Stimulated activated CD4-positive, alpha-beta T cell treated with anti-CD3 and anti-CD28 coated beads, Interleukin-2, amount 100 ng/mL, for 4 hours (primary cell): ENCODE results near the gene DLL3.

ENCODE experiments used
- DNase-seq: peaks from one replicate; pipeline ENCODE4 v3.0.0-alpha.2; 2020; ENCODE audit warnings: low read depth

The DLL3 gene

DNA sequence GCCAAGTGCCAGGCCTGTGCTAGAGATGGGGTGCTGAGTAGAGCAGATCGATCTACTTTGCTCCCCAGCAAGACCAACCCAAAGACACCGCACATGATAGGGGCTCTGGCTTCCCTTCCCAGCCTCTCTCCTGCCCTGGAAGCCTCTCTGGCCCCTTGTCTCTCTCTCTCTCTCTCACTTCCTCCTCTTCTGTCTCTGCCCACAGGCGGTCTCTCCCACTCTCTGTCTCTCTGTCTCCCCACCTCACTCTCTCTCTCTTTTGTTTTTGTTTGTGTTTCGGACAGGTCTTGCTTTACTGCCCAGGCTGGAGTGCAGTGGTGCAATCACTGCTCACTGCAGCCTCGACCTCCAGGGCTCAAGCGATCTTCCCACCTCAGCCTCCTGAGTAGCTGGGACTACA is 17.5 kb downstream of the DLL3 start:
- DNase-seq = no peak

DNA sequence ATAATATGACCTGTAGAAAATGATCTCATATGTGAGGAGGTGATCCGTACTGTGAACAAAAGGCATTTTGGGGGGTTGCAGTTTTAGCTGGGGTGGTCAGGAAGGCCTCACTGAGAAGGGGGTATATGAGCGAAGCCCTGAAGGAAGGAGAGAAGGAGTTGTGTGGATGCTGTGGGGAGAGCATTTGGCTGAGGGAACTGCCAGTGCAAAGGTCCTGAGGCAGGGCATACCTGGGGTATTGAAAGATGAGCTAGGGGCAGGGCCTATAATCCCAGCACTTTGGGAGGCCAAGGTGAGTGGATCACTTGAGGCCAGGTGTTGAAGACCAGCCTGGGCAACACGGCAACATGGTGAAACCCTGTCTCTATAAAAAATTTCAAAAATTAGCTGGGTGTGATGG is 18.7 kb downstream of the DLL3 start:
- no peak for DNase-seq

DNA sequence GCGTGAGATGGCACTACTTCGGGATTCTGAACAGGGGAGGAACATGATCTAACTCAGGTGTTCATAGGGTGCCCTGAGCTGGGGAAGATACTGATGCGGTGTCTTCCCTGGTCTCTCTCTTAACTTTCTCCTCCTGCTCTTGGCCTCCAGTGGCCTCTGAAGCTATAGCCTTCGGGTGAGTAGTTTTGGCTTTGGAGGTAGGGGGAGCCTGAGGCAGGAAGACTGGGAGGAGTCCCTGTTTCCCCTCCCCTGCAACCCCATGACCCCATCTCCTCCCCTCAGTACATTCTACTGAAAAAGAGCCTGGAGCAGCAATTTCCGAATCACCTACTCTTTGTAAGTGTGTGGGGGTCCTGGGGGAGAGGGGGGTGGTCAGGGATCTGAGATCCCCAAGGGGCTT is 19.7 kb downstream of the DLL3 start:
- DNase-seq = no peak

DNA sequence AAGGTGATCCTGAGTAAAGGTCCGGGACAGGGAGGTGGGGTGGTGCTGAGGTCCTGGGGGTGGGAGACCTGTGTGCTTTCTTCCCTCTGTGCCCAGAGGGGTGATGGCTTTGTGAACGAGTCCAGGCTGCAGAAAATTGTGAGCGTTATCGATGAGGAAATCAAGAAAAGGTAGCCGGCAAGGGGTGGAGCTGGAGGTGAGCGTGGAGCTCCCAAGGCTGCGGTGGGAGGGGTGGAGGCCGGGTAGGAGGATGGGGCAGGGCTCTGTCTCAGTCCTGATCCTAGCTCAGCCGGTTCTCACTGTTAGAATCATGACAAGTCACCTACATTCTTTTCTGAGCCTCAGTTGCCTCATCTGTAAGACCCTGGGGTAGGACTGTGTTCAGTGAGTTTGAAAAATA is 20.2 kb downstream of the DLL3 start:
- DNase-seq = no peak

DNA sequence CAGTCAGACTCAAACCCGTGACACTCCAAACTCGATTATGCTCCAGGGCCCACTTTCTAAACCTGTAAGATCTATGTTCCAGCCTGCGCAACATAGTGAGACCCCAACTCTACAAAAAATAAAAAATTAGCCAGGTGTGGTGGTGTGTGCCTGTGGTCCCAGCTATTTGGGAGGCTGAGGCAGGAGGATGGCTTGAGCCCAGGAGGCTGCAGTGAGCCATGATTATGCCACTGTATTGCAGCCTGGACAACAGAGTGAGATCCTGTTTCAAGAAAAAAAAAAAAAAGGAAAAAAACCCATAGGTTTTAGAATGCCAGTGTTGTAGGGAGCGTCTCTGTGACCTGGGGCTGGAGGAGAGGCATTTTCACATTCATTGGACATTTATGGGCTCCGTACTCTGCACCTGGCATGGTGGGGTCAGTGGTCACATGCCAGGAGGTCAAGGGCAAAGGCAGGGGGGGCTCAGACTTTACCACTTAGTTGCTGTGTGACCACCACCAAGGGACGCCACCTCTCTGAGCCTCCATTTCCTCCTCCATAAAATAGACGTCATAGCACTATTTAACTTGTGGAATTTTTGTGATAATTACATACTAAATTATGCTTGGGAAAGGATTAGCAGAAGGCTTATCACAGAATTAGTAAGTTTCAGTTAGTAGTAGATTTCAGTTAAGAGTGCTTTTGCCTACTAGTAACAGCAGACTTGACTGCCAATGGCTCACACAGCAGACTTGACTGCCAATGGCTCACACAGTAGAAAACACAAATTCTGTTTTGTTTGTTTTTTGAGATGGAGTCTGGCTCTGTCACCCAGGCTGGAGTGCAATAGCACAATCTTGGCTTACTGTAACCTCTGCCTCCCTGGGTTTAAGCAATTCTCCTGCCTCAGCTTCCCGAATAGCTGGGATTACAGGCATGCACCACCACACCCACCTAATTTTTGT is 22.1 kb downstream of the DLL3 start:
- no peak for DNase-seq

DNA sequence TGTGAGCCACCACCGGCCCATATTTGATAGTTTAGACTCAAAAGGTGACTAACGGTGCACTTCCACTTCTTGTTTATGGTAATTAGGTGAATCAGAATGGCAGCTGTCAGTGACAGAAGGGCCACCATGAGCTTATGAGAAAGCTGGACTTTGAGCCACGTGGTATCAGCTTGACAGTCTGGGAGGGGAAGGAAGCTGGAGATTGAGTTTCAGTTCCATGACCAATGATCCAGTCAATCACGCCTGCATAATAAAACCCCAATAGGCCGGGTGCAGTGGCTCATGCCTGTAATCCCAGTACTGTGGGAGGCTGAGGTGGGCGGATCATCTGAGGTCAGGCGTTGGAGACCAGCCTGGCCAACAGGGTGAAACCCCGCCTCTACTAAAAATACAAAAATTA is 25.7 kb downstream of the DLL3 start:
- DNase-seq = no peak

DNA sequence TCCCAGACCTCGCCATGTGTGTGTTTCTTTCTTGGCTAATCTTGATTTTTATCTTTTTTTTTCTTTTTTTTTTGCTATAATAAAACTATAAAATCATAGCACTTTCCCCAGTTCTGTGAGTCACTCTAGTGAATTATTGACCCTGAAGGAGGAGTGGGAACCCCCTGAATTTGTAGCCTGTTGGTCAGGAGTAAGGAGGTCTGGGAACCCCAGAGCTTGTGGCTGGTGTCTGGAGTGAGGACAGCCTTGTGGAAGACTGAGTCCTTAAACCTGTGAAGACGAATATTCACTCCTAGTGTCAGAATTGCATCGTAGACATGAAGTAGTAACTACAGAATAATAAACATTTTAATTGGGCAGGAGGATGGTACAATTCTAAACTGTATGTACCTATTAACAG is 26.5 kb downstream of the DLL3 start:
- no peak for DNase-seq

DNA sequence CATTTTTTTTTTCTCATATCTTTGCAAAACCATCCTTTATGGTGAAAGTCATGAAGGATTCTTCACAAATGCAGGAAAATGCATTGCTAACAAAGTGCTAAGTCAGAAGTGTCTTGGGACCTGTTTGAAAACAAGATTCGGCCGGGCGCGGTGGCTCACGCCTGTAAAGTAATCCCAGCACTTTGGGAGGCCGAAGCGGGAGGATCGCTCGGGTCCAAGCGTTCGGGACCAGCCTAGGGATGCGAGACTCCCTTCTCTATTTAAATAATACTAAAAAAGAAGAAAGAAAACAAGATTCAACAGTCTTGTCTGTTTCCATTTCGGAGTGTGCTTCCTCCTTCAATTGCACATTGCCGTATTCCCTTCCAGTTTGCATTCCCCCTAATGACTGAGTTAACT is 33.1 kb downstream of the DLL3 start:
- DNase-seq = no peak

DNA sequence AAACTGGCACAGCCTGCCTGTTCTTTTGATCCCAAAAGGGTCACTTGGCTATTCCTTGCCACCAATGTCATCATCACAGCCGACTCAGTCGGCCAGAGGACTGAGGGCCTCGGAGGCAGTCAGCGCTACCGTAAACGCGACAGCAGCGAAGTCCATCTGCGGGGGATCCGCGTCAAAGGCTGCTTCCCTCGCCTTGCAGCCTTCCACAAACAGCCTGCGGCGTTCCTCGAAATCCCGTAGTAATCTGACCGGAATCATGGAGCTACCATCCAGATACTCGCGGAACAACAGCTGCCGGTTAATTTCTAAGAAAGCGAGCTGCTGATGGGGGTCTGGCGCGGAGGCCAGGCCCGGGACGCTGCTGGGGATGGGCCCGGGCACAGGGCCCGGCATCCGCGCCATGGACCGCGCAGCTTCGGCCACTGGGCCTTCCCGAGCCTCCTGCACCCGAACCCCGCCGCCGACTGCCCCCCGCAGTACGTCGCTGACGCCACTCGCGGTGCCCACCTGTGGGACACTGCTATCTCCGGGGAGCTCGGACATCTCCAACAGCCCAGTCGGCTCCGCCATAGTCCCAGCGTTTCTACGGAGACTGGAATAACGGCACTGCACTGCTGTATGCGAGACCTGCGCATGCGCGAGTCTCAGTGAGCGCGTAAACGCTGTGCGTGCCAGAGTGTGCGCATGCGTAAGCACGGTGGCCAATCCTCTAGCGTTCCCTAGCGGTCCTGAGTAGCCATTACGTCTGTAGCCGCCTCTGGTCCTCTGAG is 33.7 kb downstream of the DLL3 start, which contains the start of gene EID2B:
TSS of gene EID2B (minus strand) at position 620 of the 770 bp plus-strand sequence. CDS start at position 570, 50 bp downstream.
- DNase-seq = peak; percentile 92

DNA sequence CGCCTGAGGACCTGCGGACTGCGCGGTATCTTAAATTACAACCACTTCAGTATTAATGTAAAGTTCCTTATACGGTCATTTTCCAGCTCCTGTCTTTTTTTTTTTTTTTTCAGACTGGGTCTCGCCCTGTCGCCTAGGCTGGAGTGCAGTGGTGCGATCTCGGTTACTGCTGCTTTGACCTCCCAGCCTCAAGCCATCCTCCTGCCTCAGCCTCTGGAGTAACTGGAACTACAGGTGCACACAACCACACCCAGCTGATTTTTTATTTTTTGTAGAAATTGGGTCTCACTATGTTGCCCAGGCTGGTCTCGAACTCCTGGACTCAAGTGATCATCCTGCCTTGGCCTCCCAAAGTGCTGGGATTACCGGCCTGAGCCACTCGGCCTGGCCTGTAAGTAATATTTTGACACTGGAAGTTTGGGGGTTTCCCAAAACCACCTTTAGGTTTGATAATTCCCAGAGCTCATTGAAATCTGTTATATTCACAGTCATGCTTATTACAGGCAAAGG is 34.3 kb downstream of the DLL3 start:
- no peak for DNase-seq

DNA sequence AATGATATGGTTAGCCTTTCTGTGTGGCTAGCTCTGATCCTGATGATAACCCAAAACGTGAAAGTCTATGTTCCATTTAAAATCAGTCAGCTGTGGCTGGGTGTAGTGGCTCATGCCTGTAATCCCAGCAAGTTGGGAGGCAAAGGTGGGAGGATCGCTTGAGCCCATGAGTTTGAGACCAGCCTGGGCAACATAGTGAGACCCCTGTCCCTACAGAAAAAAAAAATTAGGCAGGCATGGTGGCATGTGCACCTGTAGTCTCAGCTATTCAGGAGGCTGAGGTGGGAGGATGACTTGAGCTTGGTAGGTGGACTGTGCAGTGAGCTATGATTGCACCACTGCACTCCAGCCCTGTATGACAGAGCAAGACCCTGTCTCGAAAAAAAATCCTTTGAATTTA is 35.0 kb downstream of the DLL3 start:
- no peak for DNase-seq

DNA sequence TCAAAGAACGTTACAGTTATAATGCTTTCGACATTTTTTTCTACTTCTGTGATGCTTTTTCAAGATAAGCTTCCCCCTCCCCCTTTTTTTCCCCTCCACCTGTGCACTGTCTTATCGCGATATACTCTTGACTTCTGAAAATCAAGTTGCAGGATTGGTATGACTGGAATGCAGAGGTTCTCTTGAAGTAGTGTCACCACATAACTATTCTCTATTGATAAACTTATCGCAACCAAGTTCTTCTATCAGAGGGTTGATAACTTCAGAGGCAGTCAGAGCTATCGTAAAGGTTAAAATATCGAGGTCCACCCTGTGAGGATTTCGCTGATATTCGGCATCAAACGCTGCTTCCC is 40.4 kb downstream of the DLL3 start:
- no peak for DNase-seq

DNA sequence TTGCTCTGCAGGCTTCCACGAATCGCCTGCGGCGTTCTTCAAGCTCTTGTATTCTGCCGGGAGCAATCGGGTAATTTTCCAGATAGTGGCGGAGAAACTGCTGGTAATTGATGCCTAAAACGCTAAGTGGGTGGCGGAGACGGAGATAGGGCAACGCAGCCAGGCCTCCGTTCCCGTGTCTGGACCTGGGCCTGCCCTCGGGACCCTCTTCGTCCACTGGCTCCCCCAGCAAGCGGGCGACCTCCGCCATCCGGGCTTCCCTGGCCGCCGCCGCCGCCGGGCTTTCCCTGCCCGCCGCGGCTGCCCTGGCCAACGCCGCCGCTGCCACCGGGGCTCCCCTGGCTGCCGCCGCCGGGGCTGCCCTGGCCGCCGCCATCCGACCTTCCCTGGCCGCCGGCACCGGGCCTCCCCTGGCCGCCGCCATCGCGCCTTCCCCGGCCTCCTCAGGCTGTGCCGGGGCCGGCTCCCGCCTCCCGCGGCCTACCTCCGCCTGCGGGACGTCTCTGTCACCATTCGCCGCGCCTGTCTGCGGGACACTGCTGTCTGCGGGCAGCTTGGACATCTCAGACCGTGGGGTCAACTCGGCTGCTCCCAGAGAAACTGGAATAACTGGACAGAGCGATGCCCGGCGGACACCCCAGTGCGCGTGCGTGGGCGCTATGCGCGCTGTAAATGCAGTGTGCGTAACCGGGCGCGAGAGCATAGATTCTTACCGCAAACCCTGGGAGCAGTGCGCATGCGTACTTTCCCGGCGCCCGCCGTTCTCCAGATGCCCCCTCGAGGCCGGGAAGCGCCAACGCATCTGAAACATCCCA is 41.0 kb downstream of the DLL3 start, which contains the start of gene EID2:
TSS of gene EID2 (minus strand) at position 644 of the 815 bp plus-strand sequence. CDS start at position 562, 82 bp downstream.
- DNase-seq = peak; percentile 91

DNA sequence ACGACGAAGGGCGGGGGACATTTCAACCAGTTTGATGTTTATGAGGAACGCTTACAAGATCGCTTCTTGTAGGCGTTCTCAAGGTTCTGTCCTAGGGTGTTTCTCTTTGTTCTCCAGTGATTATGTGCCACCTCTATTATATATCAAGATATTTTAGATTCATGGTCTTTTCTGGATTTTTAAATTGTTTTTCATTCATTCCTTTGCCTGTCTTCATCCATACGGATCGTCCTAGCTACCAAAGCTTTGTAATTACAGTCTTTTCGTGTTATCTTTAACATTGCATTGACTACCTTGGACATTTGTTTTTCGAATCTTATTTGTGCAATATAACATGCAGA is 41.6 kb downstream of the DLL3 start:
- DNase-seq = no peak

DNA sequence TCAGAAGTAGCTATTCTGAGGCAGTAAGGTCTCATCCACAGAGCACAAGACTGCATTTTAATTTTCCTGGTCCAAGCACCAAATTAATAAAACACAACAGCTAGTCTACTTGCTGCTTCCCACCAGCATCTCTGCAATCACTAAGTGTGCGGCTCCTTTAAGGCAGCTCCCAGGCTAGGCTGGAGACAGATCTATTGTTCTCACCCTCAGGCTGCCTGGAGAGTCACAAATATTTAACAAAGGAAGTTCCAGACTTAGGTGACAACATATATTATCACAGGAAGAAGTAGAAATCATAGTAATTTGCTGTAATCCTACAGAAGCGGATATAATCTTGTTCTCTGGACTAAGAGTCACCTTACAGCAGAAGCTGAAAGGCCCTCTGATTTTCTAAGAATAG is 43.5 kb downstream of the DLL3 start:
- no peak for DNase-seq

DNA sequence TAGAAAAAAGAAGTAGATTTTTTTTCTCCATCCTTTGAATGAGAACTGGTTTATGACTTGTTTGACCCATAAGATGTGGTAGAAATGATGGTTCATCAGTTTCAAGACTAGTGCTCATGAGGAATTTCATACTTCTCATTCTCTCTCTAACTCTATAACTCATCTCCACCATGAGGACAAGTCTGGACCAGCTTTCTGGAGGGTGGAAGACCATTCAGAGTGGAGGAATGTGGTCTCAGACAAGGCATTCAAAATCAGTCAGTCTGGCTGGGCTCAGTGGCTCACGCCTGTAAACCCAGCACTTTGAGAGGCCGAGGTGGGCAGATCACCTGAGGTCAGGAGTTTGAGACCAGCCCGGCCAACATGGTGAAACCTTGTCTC is 44.7 kb downstream of the DLL3 start:
- DNase-seq = no peak

DNA sequence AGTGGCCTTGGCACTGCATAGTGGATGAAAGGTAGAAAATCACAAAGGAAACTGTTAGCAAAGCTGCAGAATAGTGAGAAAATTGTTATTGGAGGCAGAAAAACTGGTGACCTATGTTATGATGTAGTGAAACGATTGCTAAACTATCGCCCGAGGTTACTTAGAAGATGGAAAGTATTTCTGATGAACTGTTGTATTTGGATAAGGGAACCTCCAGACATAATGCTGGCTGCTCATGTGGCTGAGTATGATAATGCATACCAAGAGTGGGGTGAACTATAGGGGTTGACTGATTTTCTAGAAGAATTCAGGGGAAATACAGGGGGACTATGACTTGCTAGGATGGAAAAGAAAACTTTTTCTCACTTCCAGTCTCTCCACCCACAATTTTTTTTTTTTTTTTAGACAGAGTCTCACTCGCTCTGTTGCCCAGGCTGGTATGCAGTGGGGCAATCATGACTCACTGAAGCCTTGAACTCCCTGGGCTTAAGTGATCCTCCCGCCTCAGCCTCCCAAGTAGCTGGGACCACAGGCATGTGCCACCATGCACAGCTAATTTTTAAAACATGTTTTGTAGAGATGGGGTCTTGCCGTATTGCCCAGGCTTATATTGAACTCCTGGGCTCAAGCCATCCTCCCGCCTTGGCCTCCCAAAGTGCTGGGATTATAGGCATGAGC is 45.6 kb downstream of the DLL3 start:
- DNase-seq = no peak

DNA sequence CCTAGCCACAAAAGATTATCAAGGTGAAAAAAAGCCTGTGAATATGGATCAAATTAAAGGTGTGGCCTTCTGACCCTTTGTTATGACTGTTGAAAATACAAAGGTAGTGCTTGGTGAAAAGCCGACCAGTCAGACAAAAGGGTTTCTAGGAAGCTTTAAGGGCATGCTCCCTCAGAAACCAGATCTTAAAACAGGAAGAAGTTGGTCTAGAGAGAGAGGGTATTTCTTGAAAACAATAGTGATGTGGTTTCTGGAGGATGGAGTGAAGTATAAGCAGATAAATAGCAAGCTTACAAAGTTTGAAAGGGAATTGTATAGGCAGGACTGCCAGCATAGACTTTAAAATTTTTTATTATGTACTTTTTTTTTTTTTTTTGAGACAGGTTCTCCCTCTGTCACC is 46.2 kb downstream of the DLL3 start:
- no peak for DNase-seq

DNA sequence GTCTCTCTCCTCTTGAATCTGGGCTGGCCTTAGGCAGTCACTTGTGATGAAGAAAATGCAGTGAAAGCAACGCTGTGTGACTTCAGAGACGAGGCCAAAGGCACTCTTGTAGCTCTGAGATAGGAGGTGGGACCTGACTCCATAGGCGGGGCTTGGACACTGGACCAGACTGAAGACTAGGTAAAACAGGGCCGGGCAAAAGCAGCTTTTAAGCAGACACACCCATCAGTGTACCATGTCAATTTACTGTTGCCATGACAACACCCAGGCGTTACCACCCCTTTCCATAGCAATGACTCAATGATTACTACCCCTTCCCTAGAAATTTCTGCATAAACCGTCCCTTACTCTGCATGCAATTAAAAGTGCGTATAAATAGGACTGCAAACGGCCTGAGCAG is 47.9 kb downstream of the DLL3 start:
- DNase-seq = no peak

DNA sequence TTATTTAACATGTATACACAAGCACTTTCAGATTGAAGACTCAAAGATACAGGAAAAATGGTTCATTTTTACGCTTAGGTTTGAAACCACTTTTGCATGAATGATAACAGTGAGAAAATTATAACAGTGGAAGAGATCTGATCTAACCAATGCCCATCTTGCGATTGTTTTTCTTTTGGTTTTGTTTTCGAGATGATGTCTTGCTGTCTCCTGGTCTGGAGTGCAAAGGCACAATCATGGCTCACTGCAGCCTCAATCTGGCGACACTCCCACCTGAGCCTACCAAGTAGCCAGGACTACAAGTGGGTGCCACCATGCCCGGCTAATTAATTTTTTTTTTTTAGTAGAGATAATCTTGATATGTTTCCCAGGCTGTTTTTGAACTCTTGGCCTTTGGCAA is 51.5 kb downstream of the DLL3 start:
- no peak for DNase-seq

DNA sequence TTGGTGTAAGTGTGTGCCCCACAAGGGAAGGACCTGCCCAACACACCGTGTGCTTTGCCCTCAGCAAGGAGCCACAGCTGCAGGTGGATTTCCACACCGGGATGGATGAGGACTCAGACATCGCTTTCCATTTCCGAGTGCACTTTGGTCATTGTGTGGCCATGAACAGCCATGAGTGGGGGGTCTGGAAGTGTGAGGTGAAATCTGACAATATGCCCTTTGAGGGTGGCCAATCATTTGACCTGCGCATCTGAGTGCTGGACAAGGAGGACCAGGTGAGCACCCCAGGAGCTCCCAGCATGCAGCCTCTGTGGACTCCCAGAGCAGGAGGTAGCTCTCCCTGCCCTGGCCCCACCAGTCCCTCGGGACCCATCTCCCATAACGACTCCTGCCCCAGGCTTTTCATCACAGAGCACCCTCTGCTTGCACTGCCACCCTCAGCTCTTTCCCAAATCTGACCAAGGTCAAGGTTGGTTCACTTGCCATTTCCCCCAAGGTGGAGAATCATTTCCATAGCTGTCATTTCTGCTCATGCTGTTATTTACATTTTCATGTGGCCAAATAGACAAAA is 54.4 kb downstream of the DLL3 start:
- DNase-seq = no peak
